BE2C (cell line): ENCODE results near the gene MTCL3.
A peak's percentile ranks its signal among the peaks of the same experiment; 100 is the strongest.

Source experiments
- DNase-seq: peaks from one replicate; pipeline ENCODE4 v3.0.0-alpha.2; 2020
- H3K27me3 ChIP-seq: fragments of 250-450 bp; sonication (Bioruptor Pico); 2 replicates; pipeline ENCODE4 v1.5.1; 2020; ENCODE audit warnings: mild to moderate bottlenecking
- H3K36me3 ChIP-seq: fragments of 250-450 bp; sonication (Bioruptor Pico); 2 replicates; pipeline ENCODE4 v1.5.1; 2020; ENCODE audit warnings: mild to moderate bottlenecking
- H3K4me1 ChIP-seq: fragments of 250-450 bp; sonication (Bioruptor Pico); 2 replicates; pipeline ENCODE4 v1.5.1; 2020
- H3K4me3 ChIP-seq: 2 replicates; pipeline ENCODE4 v1.5.1; 2011; ENCODE audit warnings: low read depth, low read length
- H3K9me3 ChIP-seq: fragments of 250-450 bp; sonication (Bioruptor Pico); 2 replicates; pipeline ENCODE4 v1.5.1; 2020
- TF ChIP-seq, protein P1 (sequence below): IDR thresholded peaks from 2 replicates; pipeline ENCODE4 v1.5.1; 2012; ENCODE audit warnings: mild to moderate bottlenecking, low read depth, low read length

MTCL3 gene

GRCh38 chr6:127496471-127496870 is 22.7 kb downstream of the MTCL3 start:
- no peak for DNase-seq
- peaks cover 87% of the 10 kb centered on the region for H3K36me3 ChIP-seq
- TF ChIP-seq, protein P1, sequence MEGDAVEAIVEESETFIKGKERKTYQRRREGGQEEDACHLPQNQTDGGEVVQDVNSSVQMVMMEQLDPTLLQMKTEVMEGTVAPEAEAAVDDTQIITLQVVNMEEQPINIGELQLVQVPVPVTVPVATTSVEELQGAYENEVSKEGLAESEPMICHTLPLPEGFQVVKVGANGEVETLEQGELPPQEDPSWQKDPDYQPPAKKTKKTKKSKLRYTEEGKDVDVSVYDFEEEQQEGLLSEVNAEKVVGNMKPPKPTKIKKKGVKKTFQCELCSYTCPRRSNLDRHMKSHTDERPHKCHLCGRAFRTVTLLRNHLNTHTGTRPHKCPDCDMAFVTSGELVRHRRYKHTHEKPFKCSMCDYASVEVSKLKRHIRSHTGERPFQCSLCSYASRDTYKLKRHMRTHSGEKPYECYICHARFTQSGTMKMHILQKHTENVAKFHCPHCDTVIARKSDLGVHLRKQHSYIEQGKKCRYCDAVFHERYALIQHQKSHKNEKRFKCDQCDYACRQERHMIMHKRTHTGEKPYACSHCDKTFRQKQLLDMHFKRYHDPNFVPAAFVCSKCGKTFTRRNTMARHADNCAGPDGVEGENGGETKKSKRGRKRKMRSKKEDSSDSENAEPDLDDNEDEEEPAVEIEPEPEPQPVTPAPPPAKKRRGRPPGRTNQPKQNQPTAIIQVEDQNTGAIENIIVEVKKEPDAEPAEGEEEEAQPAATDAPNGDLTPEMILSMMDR = peak; percentile 5; the same call in 1 of the 2 replicates

DNA sequence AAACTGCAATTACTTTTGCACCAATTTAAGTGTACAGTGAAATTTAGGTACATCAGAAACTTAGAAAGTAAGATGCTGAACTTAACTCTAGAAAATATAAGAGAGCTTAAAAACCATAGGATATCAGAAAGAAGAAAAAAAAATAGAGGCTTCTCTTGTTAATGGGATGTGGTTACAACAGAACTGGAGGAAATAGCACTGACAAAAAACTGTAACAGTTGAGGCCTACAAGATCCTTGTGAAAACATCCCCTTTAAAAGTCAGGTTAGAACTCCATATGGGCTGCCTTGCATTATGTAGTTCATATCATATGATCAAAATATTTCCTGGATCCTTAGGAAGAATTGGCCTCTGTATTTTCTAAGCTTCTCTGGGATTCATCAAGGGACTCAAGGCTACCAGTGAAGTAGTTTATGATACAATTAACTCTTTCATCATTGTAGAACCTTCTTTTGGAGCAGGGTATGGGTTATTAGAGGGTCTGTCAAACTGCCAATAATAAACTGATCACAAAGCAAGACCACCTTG is 24.8 kb downstream of the MTCL3 start:
- H3K4me3 ChIP-seq = no peak overlapping the region
- H3K27me3 ChIP-seq = no peaks in the 10 kb centered on the region
- TF ChIP-seq, protein P1 = no peak
- no peaks in the 10 kb centered on the region for H3K9me3 ChIP-seq
- no peaks in the 10 kb centered on the region for H3K4me1 ChIP-seq
- H3K36me3 ChIP-seq = peaks cover 93% of the 10 kb centered on the region
- DNase-seq = no peak

More at GRCh38 chr6:127496471-127496870, 22.7 kb downstream of the MTCL3 start:
- Histone ChIP-seq H3K4me3 (no peak overlapping the region), H3K9me3 (no peaks in the 10 kb centered on the region), H3K27me3 (no peaks in the 10 kb centered on the region), H3K4me1 (no peaks in the 10 kb centered on the region)

DNA sequence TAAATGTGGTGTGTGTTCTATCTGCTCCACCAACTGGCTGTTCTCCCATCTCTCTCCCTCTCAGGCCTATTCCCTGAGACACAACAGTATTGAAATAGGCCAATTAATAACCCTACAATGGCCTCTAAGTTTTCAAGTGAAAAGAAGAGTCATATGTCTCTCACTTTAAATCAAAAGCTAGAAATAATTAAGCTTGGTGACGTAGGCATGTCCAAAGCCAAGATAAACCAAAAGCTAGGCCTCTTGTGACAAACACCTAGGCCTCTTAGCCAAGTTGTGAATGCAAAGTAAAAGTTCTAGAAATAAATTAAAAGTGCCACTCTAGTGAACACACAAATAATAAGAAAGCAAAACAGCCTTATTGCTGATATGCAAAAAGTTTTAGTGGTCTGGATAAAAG is 29.9 kb downstream of the MTCL3 start:
- H3K4me3 ChIP-seq = no peak overlapping the region
- TF ChIP-seq, protein P1 = no peak
- no peaks in the 10 kb centered on the region for H3K4me1 ChIP-seq
- DNase-seq = no peak
- no peaks in the 10 kb centered on the region for H3K27me3 ChIP-seq
- H3K9me3 ChIP-seq = no peaks in the 10 kb centered on the region
- H3K36me3 ChIP-seq = peaks cover 97% of the 10 kb centered on the region

GRCh38 chr6:127486934-127487333 is 32.2 kb downstream of the MTCL3 start:
- H3K36me3 ChIP-seq = peaks cover 97% of the 10 kb centered on the region
- H3K27me3 ChIP-seq = no peaks in the 10 kb centered on the region
- TF ChIP-seq, protein P1 = no peak
- no peak for DNase-seq
- no peaks in the 10 kb centered on the region for H3K4me1 ChIP-seq
- H3K9me3 ChIP-seq = no peaks in the 10 kb centered on the region
- H3K4me3 ChIP-seq = no peak overlapping the region

DNA sequence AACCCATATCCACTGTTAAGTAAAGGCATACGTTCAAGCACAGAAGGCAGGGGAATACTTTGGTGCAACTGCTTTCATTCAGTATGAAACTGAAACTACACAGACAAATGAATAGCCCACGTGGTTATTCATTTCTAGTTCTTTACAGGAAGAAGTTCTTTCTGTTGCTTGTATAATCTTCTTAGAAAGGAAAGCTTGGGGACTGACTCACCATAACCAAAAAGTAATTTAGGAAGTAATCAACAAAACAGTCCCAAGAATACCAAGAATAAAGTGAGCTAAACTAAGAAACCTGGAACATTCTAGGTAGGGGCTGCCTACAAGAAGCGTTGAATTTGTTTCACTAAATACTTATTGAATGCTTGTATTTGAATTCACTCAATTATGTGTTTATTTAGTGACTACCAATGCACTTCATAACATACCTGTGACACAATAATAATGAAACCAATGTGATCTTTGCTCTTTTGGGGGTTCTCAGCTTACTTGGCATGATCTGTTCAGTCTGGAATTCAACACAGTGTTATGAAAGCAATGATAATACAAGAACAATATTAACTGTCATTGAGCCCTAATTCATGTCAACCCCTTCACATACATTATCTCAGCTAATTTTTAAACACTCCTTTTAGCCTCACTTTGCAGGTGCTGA is 34.8 kb downstream of the MTCL3 start:
- Histone ChIP-seq H3K27me3 (no peaks in the 10 kb centered on the region), H3K4me1 (no peaks in the 10 kb centered on the region), H3K4me3 (no peak overlapping the region), H3K9me3 (no peaks in the 10 kb centered on the region), H3K36me3 (peaks cover 97% of the 10 kb centered on the region)
- no peak for DNase-seq
- TF ChIP-seq, protein P1 = no peak

GRCh38 chr6:127483399-127484055 is 35.6 kb downstream of the MTCL3 start:
- peaks cover 97% of the 10 kb centered on the region for H3K36me3 ChIP-seq
- DNase-seq = no peak
- no peaks in the 10 kb centered on the region for H3K27me3 ChIP-seq
- TF ChIP-seq, protein P1 = no peak
- no peaks in the 10 kb centered on the region for H3K4me1 ChIP-seq
- no peaks in the 10 kb centered on the region for H3K9me3 ChIP-seq
- H3K4me3 ChIP-seq = no peak overlapping the region
